PC-3 (cell line): ENCODE measurements around the gene OPHN1. TPM values are rescaled to one million over a fixed set of nuclear protein-coding genes. Genes with fewer than 3 reads are reported as not detected.

Experiments
- ATAC-seq: fragments of 200-7000 bp; cut with Tn5 transposase; 2 replicates; pipeline ENCODE4 v1.9.1; 2020; ENCODE audit warnings: mild to moderate bottlenecking, moderate library complexity
- BruUV-seq: library from RNA; stranded (reverse); fragments of 400-500 nt; replicated peaks from 2 replicates; lab custom pipeline; 2021; lab: Mats Ljungman, UMichigan
- CTCF ChIA-PET: fragments of 300-600 bp; sonication (Branson Sonifier 250); formaldehyde crosslinking; loops from one replicate; lab custom pipeline; 2022; ENCODE audit warnings: antibody characterized with exemption; lab: Charles Lee
- POLR2A ChIA-PET: fragments of 300-600 bp; sonication (Branson Sonifier 250); formaldehyde crosslinking; loops from one replicate; lab custom pipeline; 2022; ENCODE audit warnings: antibody characterized with exemption; ENCODE audit not compliant: unreplicated experiment; lab: Charles Lee
- DNase-seq: peaks from one replicate; pipeline ENCODE4 v3.0.0-alpha.2; 2015
- H2AFZ ChIP-seq: fragments of 300-600 bp; sonication (generic); 2 replicates; pipeline ENCODE4 v1.6.0; 2016; ENCODE audit warnings: antibody characterized with exemption, low read length
- H3F3A ChIP-seq: fragments of 300-600 bp; sonication (generic); one replicate; pipeline ENCODE4 v1.6.0; 2017; ENCODE audit warnings: antibody characterized with exemption, low read length, control low read depth, mild to moderate bottlenecking; ENCODE audit not compliant: unreplicated experiment
- H3K27ac ChIP-seq: fragments of 300-600 bp; sonication (generic); 2 replicates; pipeline ENCODE4 v1.5.1; 2016; ENCODE audit warnings: mild to moderate bottlenecking, low read length
- H3K27me3 ChIP-seq: fragments of 300-600 bp; sonication (generic); 2 replicates; pipeline ENCODE4 v1.6.1; 2016; ENCODE audit warnings: low read length, mixed read lengths
- H3K36me3 ChIP-seq: fragments of 300-600 bp; sonication (generic); 2 replicates; pipeline ENCODE4 v1.6.1; 2016; ENCODE audit warnings: low read depth, mixed run types, low read length, mixed read lengths
- H3K4me1 ChIP-seq: fragments of 300-600 bp; sonication (generic); 2 replicates; pipeline ENCODE4 v1.5.1; 2016; ENCODE audit warnings: low read length; ENCODE audit not compliant: insufficient read depth
- H3K4me2 ChIP-seq: fragments of 300-600 bp; sonication (generic); 2 replicates; pipeline ENCODE4 v1.6.0; 2016; ENCODE audit warnings: low read length
- H3K4me3 ChIP-seq: fragments of 300-600 bp; sonication (generic); 2 replicates; pipeline ENCODE4 v1.5.1; 2016; ENCODE audit warnings: mild to moderate bottlenecking, low read length, mixed read lengths
- H3K79me2 ChIP-seq: fragments of 300-600 bp; sonication (generic); 2 replicates; pipeline ENCODE4 v1.6.1; 2017; ENCODE audit warnings: low read length, mixed read lengths
- H3K9ac ChIP-seq: fragments of 300-600 bp; sonication (generic); 2 replicates; pipeline ENCODE4 v1.6.0; 2016; ENCODE audit warnings: mild to moderate bottlenecking, low read length
- H3K9me2 ChIP-seq: fragments of 300-600 bp; sonication (generic); replicated peaks from 2 replicates; pipeline ENCODE4 v1.6.1; 2016; ENCODE audit warnings: mixed run types, low read length, mixed read lengths
- H3K9me3 ChIP-seq: fragments of 300-600 bp; sonication (generic); 2 replicates; pipeline ENCODE4 v1.6.1; 2016; ENCODE audit warnings: low read length, mixed read lengths
- H4K20me1 ChIP-seq: fragments of 300-600 bp; sonication (generic); 2 replicates; pipeline ENCODE4 v1.6.1; 2016; ENCODE audit warnings: low read length, mixed read lengths
- CTCF ChIP-seq: fragments of 300-600 bp; sonication (generic); conservative IDR thresholded peaks from 2 replicates; pipeline ENCODE4 v1.5.1; 2017; ENCODE audit warnings: antibody characterized with exemption, low read depth, mild to moderate bottlenecking, low read length
- EZH2 ChIP-seq: fragments of 300-600 bp; sonication (generic); IDR thresholded peaks from one replicate; pipeline ENCODE4 v1.6.1; 2017; ENCODE audit warnings: antibody characterized with exemption, mild to moderate bottlenecking, low read length; ENCODE audit not compliant: unreplicated experiment
- EZH2phosphoT487 ChIP-seq: fragments of 300-600 bp; sonication (generic); IDR thresholded peaks from 2 replicates; pipeline ENCODE4 v1.6.1; 2018; ENCODE audit warnings: mild to moderate bottlenecking, antibody characterized with exemption, low read length, borderline replicate concordance
- intact Hi-C: fragments of 100-400 bp; cut with micrococcal nuclease; formaldehyde crosslinking; loops from 2 replicates; pipeline ENCODE4 v1.9.0; 2023
- total RNA-seq: library from RNA; depleted of rRNA; stranded (reverse); fragments of >200 nt; gene quantifications from 2 replicates; pipeline ENCODE4 v1.2.3, GENCODE V29; 2014

OPHN1 gene
- total RNA-seq, 1 experiment from 2014 or later, result 6.0 TPM

- DNase-seq, result no peak
- no peak overlapping the region for H3K27ac ChIP-seq
- H3K9me3 ChIP-seq, result no peaks in the 10 kb centered on the region
- H3K27me3 ChIP-seq, result no peaks in the 10 kb centered on the region
- ChIA-PET CTCF (no interaction called here), POLR2A (no interaction called here)
- H3F3A ChIP-seq, result no peaks in the 10 kb centered on the region
- H2AFZ ChIP-seq, result no peak overlapping the region
- no peak for TF ChIP-seq EZH2
- TF ChIP-seq CTCF, result no peak
- TF ChIP-seq EZH2phosphoT487, result no peak
- H3K4me3 ChIP-seq, result no peak overlapping the region
- no peaks in the 10 kb centered on the region for H3K79me2 ChIP-seq
- H3K4me1 ChIP-seq, result no peaks in the 10 kb centered on the region
- H3K9me2 ChIP-seq, result no peaks in the 10 kb centered on the region; the same call in 1 of the 2 replicates
- intact Hi-C loops, result no loop called here
- no peak for ATAC-seq
- no peaks in the 10 kb centered on the region for H3K36me3 ChIP-seq
- BruUV-seq, result no TSS peak
- no peaks in the 10 kb centered on the region for H4K20me1 ChIP-seq
- no peak overlapping the region for H3K4me2 ChIP-seq
- no peak overlapping the region for H3K9ac ChIP-seq
Measured at GRCh38 chrX:68286980-68287379, 146.3 kb downstream of the OPHN1 start.

GRCh38 chrX:68286076-68286475, 147.2 kb downstream of the OPHN1 start:
- ChIA-PET CTCF (no interaction called here), POLR2A (no interaction called here)
- Histone ChIP-seq H3K4me3 (no peak overlapping the region), H3K4me2 (no peak overlapping the region), H3K27ac (no peak overlapping the region), H2AFZ (no peak overlapping the region), H3K9me3 (no peaks in the 10 kb centered on the region), H3K9me2 (no peaks in the 10 kb centered on the region), H3K36me3 (no peaks in the 10 kb centered on the region), H3K79me2 (no peaks in the 10 kb centered on the region), H3K9ac (no peak overlapping the region), H3K27me3 (no peaks in the 10 kb centered on the region), H3F3A (no peaks in the 10 kb centered on the region), H4K20me1 (no peaks in the 10 kb centered on the region), H3K4me1 (no peaks in the 10 kb centered on the region)
- no TSS peak for BruUV-seq
- intact Hi-C loops, result no loop called here
- no peak for DNase-seq
- TF ChIP-seq EZH2 (no peak), CTCF (no peak), EZH2phosphoT487 (no peak)
- ATAC-seq, result no peak

- Histone ChIP-seq H3K4me2 (no peak overlapping the region), H3K36me3 (no peaks in the 10 kb centered on the region), H3K4me3 (no peak overlapping the region), H3F3A (no peaks in the 10 kb centered on the region), H4K20me1 (no peaks in the 10 kb centered on the region), H3K9me2 (no peaks in the 10 kb centered on the region), H3K27ac (no peak overlapping the region), H3K9me3 (no peaks in the 10 kb centered on the region), H3K9ac (no peak overlapping the region), H3K79me2 (no peaks in the 10 kb centered on the region), H3K4me1 (no peaks in the 10 kb centered on the region), H3K27me3 (no peaks in the 10 kb centered on the region), H2AFZ (no peak overlapping the region)
- intact Hi-C loops, result no loop called here
- ATAC-seq (no peak), DNase-seq (no peak)
- BruUV-seq, result no TSS peak
- ChIA-PET CTCF (no interaction called here), POLR2A (no interaction called here)
- TF ChIP-seq CTCF, result no peak
- TF ChIP-seq EZH2, result no peak
- TF ChIP-seq EZH2phosphoT487, result no peak
Measured at GRCh38 chrX:68284281-68284904, 148.9 kb downstream of the OPHN1 start.
